Progenitor cell of endocrine pancreas (in vitro differentiated cells): ENCODE measurements around the gene KIAA0319L. TPM values are rescaled to one million over a fixed set of nuclear protein-coding genes. Genes with fewer than 3 reads are reported as not detected.

Source experiments
- DNase-seq: peaks from one replicate; pipeline ENCODE4 v3.0.0; 2021; ENCODE audit warnings: low spot score; ENCODE audit not compliant: unreplicated experiment
- H3K27ac Mint-ChIP-seq: 2 replicates; pipeline ENCODE4 v1.8.0; 2021; ENCODE audit warnings: mild to moderate bottlenecking, moderate library complexity, mixed read lengths
- H3K27me3 Mint-ChIP-seq: 2 replicates; pipeline ENCODE4 v1.8.0; 2021; ENCODE audit warnings: mixed read lengths
- H3K36me3 Mint-ChIP-seq: 2 replicates; pipeline ENCODE4 v1.8.0; 2022; ENCODE audit warnings: mixed read lengths; ENCODE audit not compliant: insufficient read depth
- H3K4me1 Mint-ChIP-seq: 2 replicates; pipeline ENCODE4 v1.8.0; 2021; ENCODE audit warnings: low read depth, mixed read lengths
- H3K4me3 Mint-ChIP-seq: 2 replicates; pipeline ENCODE4 v1.8.0; 2021; ENCODE audit warnings: low read depth, mild to moderate bottlenecking, moderate library complexity, mixed read lengths
- H3K9me3 Mint-ChIP-seq: 2 replicates; pipeline ENCODE4 v1.8.0; 2021; ENCODE audit warnings: low read depth, mixed read lengths
- total RNA-seq: library from RNA; stranded (reverse); gene quantifications from 2 replicates; pipeline ENCODE4 v1.2.1, GENCODE V29; 2021
- TF ChIP-seq, protein P1 (sequence below): fragments of 200-600 bp; sonication (generic); IDR thresholded peaks from one replicate; pipeline ENCODE4 v1.5.0; 2021; ENCODE audit warnings: antibody characterized with exemption, mild to moderate bottlenecking; ENCODE audit not compliant: unreplicated experiment

The KIAA0319L gene
- total RNA-seq, 1 donor from 2014 or later: 70.0 TPM

DNA sequence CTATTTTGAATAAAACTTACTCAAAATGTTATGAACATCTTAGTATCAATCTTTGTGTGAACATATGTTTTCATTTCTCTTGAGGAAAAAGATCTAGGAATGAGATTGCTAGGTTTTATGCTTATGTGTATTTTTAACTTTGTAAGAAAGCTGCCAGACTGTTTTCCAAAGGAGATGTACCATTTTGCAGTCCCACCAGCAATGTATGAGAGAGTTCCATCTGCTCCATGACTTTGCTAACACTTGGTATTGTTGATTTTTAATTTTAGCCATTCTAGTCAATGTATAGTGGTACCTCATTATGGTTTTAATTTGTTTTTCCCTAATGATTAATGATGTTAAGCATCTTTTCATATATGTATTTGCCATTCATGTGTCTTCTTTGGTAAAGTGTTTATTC, 156.2 kb downstream of the KIAA0319L start:
- no peak for DNase-seq
- peaks cover 14% of the 10 kb centered on the region for H3K9me3 Mint-ChIP-seq
- peaks cover 3% of the 10 kb centered on the region for H3K4me1 Mint-ChIP-seq
- H3K27ac Mint-ChIP-seq: no peak overlapping the region
- TF ChIP-seq, protein P1, sequence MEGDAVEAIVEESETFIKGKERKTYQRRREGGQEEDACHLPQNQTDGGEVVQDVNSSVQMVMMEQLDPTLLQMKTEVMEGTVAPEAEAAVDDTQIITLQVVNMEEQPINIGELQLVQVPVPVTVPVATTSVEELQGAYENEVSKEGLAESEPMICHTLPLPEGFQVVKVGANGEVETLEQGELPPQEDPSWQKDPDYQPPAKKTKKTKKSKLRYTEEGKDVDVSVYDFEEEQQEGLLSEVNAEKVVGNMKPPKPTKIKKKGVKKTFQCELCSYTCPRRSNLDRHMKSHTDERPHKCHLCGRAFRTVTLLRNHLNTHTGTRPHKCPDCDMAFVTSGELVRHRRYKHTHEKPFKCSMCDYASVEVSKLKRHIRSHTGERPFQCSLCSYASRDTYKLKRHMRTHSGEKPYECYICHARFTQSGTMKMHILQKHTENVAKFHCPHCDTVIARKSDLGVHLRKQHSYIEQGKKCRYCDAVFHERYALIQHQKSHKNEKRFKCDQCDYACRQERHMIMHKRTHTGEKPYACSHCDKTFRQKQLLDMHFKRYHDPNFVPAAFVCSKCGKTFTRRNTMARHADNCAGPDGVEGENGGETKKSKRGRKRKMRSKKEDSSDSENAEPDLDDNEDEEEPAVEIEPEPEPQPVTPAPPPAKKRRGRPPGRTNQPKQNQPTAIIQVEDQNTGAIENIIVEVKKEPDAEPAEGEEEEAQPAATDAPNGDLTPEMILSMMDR: no peak
- peaks cover 43% of the 10 kb centered on the region for H3K36me3 Mint-ChIP-seq
- H3K4me3 Mint-ChIP-seq: no peak overlapping the region
- no peaks in the 10 kb centered on the region for H3K27me3 Mint-ChIP-seq

GRCh38 chr1:35398739-35399138, 158.5 kb downstream of the KIAA0319L start:
- Mint-ChIP-seq H3K36me3 (peaks cover 45% of the 10 kb centered on the region), H3K27me3 (no peaks in the 10 kb centered on the region), H3K4me3 (no peak overlapping the region), H3K27ac (no peak overlapping the region), H3K9me3 (peaks cover 14% of the 10 kb centered on the region), H3K4me1 (no peaks in the 10 kb centered on the region)
- DNase-seq: no peak
- TF ChIP-seq, protein P1: no peak

- Mint-ChIP-seq H3K27ac (peak overlapping the region; percentile 64), H3K36me3 (peaks cover 30% of the 10 kb centered on the region), H3K9me3 (no peaks in the 10 kb centered on the region), H3K4me1 (peaks cover 16% of the 10 kb centered on the region), H3K4me3 (no peak overlapping the region), H3K27me3 (no peaks in the 10 kb centered on the region)
- no peak for DNase-seq
- TF ChIP-seq, protein P1: no peak
Measured at GRCh38 chr1:35394386-35394785, 162.8 kb downstream of the KIAA0319L start.

DNA sequence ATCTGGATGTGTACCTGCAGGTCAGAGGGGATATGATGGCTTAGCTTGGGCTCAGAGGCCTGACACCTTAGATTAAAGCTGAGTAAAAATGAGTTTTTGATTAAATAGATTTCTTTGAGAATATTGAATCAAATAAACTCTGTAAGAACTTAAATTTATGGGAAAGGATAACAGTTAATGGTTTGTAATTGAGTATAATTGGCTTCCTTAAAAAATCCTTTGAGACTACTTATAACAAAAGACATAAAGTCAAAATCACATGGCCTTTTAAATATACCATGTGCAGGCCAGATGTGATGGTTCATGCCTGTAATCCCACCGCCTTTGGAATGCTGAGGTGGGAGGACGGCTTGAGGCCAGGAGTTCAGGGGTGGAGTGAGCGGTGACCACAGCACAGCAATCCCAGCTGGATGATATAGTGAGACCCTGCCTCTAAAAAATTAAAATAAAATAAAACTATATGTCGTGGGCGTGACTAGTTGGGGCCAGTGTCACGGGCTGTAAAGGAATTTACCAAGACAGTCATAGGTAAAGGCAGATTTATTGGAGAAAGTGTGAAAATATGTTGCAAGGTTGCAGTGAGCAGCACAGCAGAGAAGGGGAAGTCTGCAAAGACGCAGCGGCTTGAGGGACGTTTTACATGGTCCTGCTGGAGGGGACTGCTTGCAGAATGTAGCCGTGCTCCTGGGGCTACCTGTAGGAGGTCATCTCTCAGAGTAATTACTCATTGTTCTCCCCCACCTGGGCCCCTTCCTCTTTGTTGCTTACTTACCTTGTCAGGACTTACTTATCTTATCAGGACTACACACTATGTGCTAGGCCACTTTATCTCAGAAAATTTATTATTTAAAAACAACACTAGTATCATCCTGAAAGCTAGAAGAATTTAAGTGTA, 166.4 kb downstream of the KIAA0319L start:
- TF ChIP-seq, protein P1: no peak
- H3K36me3 Mint-ChIP-seq: peaks cover 34% of the 10 kb centered on the region
- H3K27me3 Mint-ChIP-seq: no peaks in the 10 kb centered on the region
- H3K27ac Mint-ChIP-seq: peak overlapping the region; percentile 91
- H3K9me3 Mint-ChIP-seq: no peaks in the 10 kb centered on the region
- no peak for DNase-seq
- H3K4me1 Mint-ChIP-seq: peaks cover 16% of the 10 kb centered on the region
- no peak overlapping the region for H3K4me3 Mint-ChIP-seq

- H3K27ac Mint-ChIP-seq: peak overlapping the region; percentile 35
- DNase-seq: no peak
- peaks cover 30% of the 10 kb centered on the region for H3K36me3 Mint-ChIP-seq
- H3K4me1 Mint-ChIP-seq: peaks cover 18% of the 10 kb centered on the region
- no peak overlapping the region for H3K4me3 Mint-ChIP-seq
- H3K27me3 Mint-ChIP-seq: no peaks in the 10 kb centered on the region
- TF ChIP-seq, protein P1: no peak
- no peaks in the 10 kb centered on the region for H3K9me3 Mint-ChIP-seq
Measured at GRCh38 chr1:35386959-35387358, 170.2 kb downstream of the KIAA0319L start.
